H9 (cell line): Measurements from ENCODE around the gene PSMB1. TPM values are rescaled to one million over a fixed set of nuclear protein-coding genes. Genes with fewer than 3 reads are reported as not detected.
A peak's percentile ranks its signal among the peaks of the same experiment; 100 is the strongest.

Source experiments
- DNase-seq: peaks from one replicate; pipeline ENCODE4 v3.0.0-alpha.2; 2017
- H2AFZ ChIP-seq: one replicate; pipeline ENCODE4 v1.6.1; 2013; ENCODE audit warnings: mild to moderate bottlenecking, low read length, control low read depth, moderate library complexity
- H2AK5ac ChIP-seq: 2 replicates; pipeline ENCODE4 v1.6.1; 2013; ENCODE audit warnings: low read length, control low read depth, mixed read lengths; ENCODE audit not compliant: insufficient read length
- H2BK120ac ChIP-seq: one replicate; pipeline ENCODE4 v1.6.1; 2013; ENCODE audit warnings: low read depth, mild to moderate bottlenecking, low read length, control low read depth, inconsistent platforms; ENCODE audit not compliant: poor library complexity, severe bottlenecking
- H2BK12ac ChIP-seq: 2 replicates; pipeline ENCODE4 v1.6.1; 2013; ENCODE audit warnings: low read length, control low read depth, mixed read lengths, low read depth; ENCODE audit not compliant: insufficient read length
- H2BK15ac ChIP-seq: 2 replicates; pipeline ENCODE4 v1.6.1; 2013; ENCODE audit warnings: low read depth, low read length, control low read depth
- H2BK20ac ChIP-seq: one replicate; pipeline ENCODE4 v1.6.1; 2013; ENCODE audit warnings: low read depth, mild to moderate bottlenecking, low read length, control low read depth, inconsistent platforms; ENCODE audit not compliant: poor library complexity, severe bottlenecking
- H2BK5ac ChIP-seq: 2 replicates; pipeline ENCODE4 v1.6.1; 2013; ENCODE audit warnings: low read length, control low read depth, mixed read lengths; ENCODE audit not compliant: insufficient read length
- H3K14ac ChIP-seq: 2 replicates; pipeline ENCODE4 v1.6.1; 2013; ENCODE audit warnings: low read length, control low read depth; ENCODE audit not compliant: insufficient read depth
- H3K18ac ChIP-seq: 2 replicates; pipeline ENCODE4 v1.6.1; 2013; ENCODE audit warnings: low read depth, mild to moderate bottlenecking, mixed read lengths, low read length, control low read depth; ENCODE audit not compliant: insufficient read length
- H3K23ac ChIP-seq: 2 replicates; pipeline ENCODE4 v1.6.1; 2013; ENCODE audit warnings: low read length, control low read depth, mixed read lengths, low read depth; ENCODE audit not compliant: insufficient read length
- H3K23me2 ChIP-seq: 2 replicates; pipeline ENCODE4 v1.6.1; 2013; ENCODE audit warnings: low read depth, mild to moderate bottlenecking, mixed read lengths, low read length, control low read depth; ENCODE audit not compliant: insufficient read length, poor library complexity, severe bottlenecking
- H3K27ac ChIP-seq: 2 replicates; pipeline ENCODE4 v1.5.1; 2013; ENCODE audit warnings: low read length, control low read depth, mixed read lengths, low read depth; ENCODE audit not compliant: insufficient read length
- H3K27me3 ChIP-seq: 2 replicates; pipeline ENCODE4 v1.6.1; 2013; ENCODE audit warnings: low read length, control low read depth, inconsistent platforms; ENCODE audit not compliant: insufficient read depth
- H3K4ac ChIP-seq: 2 replicates; pipeline ENCODE4 v1.6.1; 2013; ENCODE audit warnings: low read depth, mild to moderate bottlenecking, control low read depth, inconsistent platforms, low read length, moderate library complexity
- H3K4me1 ChIP-seq: 2 replicates; pipeline ENCODE4 v1.6.1; 2013; ENCODE audit warnings: low read length, control low read depth, inconsistent platforms; ENCODE audit not compliant: insufficient read depth
- H3K4me2 ChIP-seq: 2 replicates; pipeline ENCODE4 v1.6.1; 2013; ENCODE audit warnings: low read length, control low read depth, mixed read lengths; ENCODE audit not compliant: insufficient read length, insufficient read depth
- H3K56ac ChIP-seq: 2 replicates; pipeline ENCODE4 v1.6.1; 2013; ENCODE audit warnings: low read depth, mild to moderate bottlenecking, mixed read lengths, low read length, control low read depth; ENCODE audit not compliant: insufficient read length
- H3K79me1 ChIP-seq: 2 replicates; pipeline ENCODE4 v1.6.1; 2013; ENCODE audit warnings: low read depth, mild to moderate bottlenecking, moderate library complexity, low read length, control low read depth, inconsistent platforms; ENCODE audit not compliant: insufficient read depth, poor library complexity, severe bottlenecking
- H3K79me2 ChIP-seq: 2 replicates; pipeline ENCODE4 v1.6.1; 2013; ENCODE audit warnings: low read length, control low read depth, inconsistent platforms; ENCODE audit not compliant: insufficient read depth
- H3K9ac ChIP-seq: 2 replicates; pipeline ENCODE4 v1.6.1; 2013; ENCODE audit warnings: low read length, control low read depth, mixed read lengths; ENCODE audit not compliant: insufficient read length; ENCODE audit errors: extremely low read depth
- H3K9me3 ChIP-seq: one replicate; pipeline ENCODE4 v1.6.1; 2013; ENCODE audit warnings: low read depth, low read length, inconsistent platforms; ENCODE audit not compliant: control insufficient read depth
- H3T11ph ChIP-seq: one replicate; pipeline ENCODE4 v1.6.1; 2013; ENCODE audit warnings: mild to moderate bottlenecking, low read length, control low read depth, inconsistent platforms
- H4K20me1 ChIP-seq: one replicate; pipeline ENCODE4 v1.6.1; 2013; ENCODE audit not compliant: control insufficient read depth, insufficient read length, insufficient read depth
- H4K5ac ChIP-seq: 2 replicates; pipeline ENCODE4 v1.6.1; 2013; ENCODE audit warnings: low read depth, mild to moderate bottlenecking, mixed read lengths, low read length, control low read depth; ENCODE audit not compliant: insufficient read length
- H4K8ac ChIP-seq: replicated peaks from 2 replicates; pipeline ENCODE4 v1.6.1; 2013; ENCODE audit warnings: low read length, control low read depth, mixed read lengths, low read depth; ENCODE audit not compliant: insufficient read length
- H4K91ac ChIP-seq: 2 replicates; pipeline ENCODE4 v1.6.1; 2013; ENCODE audit warnings: low read depth, mild to moderate bottlenecking, moderate library complexity, mixed read lengths, low read length, control low read depth; ENCODE audit not compliant: insufficient read length
- H3K27ac Mint-ChIP-seq, 3 experiments: 2 replicates in 2 of 3; 3 replicates in 1 of 3; pipeline ENCODE4 v1.8.0; 2020 to 2021; ENCODE audit warnings: mixed read lengths in 3 of 3, mild to moderate bottlenecking in 1 of 3, moderate library complexity in 1 of 3
- H3K27me3 Mint-ChIP-seq: 2 replicates; pipeline ENCODE4 v1.8.0; 2021; ENCODE audit warnings: low read depth, mild to moderate bottlenecking, moderate library complexity, mixed read lengths
- H3K36me3 Mint-ChIP-seq, 3 experiments: 2 replicates in 2 of 3; 3 replicates in 1 of 3; pipeline ENCODE4 v1.8.0; 2020 to 2021; ENCODE audit warnings: low read depth in 3 of 3, mixed read lengths in 3 of 3; ENCODE audit not compliant: insufficient read depth in 1 of 3
- H3K4me1 Mint-ChIP-seq, 2 experiments: 2 replicates each; pipeline ENCODE4 v1.8.0; 2020; ENCODE audit warnings: mixed read lengths in 2 of 2
- H3K4me3 Mint-ChIP-seq, 2 experiments: 2 replicates in 1 of 2; 3 replicates in 1 of 2; pipeline ENCODE4 v1.8.0; 2020 to 2021; ENCODE audit warnings: mild to moderate bottlenecking in 2 of 2, mixed read lengths in 2 of 2, moderate library complexity in 1 of 2
- H3K9me3 Mint-ChIP-seq, 2 experiments: 2 replicates in 1 of 2; 3 replicates in 1 of 2; pipeline ENCODE4 v1.8.0; 2020; ENCODE audit warnings: mild to moderate bottlenecking in 2 of 2, mixed read lengths in 2 of 2, moderate library complexity in 1 of 2
- WGBS: extraction: QIAGEN DNeasy Blood & Tissue Kit; methylation state at CpG from one replicate; pipeline ENCODE4 v1.1.7; 2013; ENCODE audit warnings: missing lambda C conversion rate, low lambda C conversion rate, mixed read lengths; ENCODE audit not compliant: insufficient read length; ENCODE audit errors: extremely low coverage; 5-methylcytosine and 5-hydroxymethylcytosine counted together
- total RNA-seq: library from RNA; stranded (reverse); gene quantifications from 2 replicates; pipeline ENCODE4 v1.2.1, GENCODE V29; 2021
- TF ChIP-seq, protein P1 (sequence below): fragments of 200-600 bp; sonication (generic); conservative IDR thresholded peaks from 3 replicates; pipeline ENCODE4 v1.8.0; 2021; ENCODE audit warnings: antibody characterized with exemption, mild to moderate bottlenecking

Gene PSMB1
- total RNA-seq, 1 experiment from 2014 or later, result 245 TPM

DNA sequence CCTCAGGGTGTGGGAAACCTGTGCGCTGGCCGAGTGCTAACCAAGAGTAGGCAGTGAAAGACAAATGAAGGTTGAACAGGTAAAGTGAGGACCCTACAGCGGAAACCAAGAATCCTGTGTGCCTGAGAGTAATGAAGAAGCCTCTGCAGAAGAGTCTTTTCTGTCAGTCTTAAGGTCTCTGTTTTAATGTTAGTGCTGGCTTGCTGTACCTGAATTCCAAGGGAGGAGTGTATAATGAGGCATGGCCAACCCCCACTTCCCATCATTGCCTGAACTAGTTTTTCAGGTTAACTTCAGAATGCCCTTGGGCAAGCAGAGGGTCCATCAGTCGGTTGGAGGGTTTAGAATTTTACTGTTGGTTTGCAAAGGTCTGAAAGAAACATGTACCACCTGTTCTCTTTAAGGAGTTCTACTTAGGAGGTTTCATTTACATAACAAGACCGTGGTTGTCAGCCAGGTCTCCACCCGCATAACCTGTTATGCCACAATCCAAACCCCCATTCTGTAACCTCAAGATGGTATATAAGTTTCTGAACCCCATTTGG is 31.9 kb upstream of the PSMB1 start:
- Histone ChIP-seq H4K5ac (no peak overlapping the region), H3K23me2 (peaks cover 8% of the 10 kb centered on the region), H3K9me3 (no peaks in the 10 kb centered on the region), H3K27ac (peak overlapping the region; percentile 65), H3K18ac (peak overlapping the region; percentile 27), H3K56ac (no peak overlapping the region), H3K27me3 (no peaks in the 10 kb centered on the region), H2AFZ (no peak overlapping the region), H3K23ac (no peak overlapping the region), H2AK5ac (no peak overlapping the region), H3K4ac (no peak overlapping the region), H2BK15ac (no peak overlapping the region), H3T11ph (no peak overlapping the region), H3K79me1 (peaks cover 3% of the 10 kb centered on the region), H4K91ac (no peak overlapping the region), H4K20me1 (peaks cover 4% of the 10 kb centered on the region), H3K79me2 (peaks cover 7% of the 10 kb centered on the region; the same call in 1 of the 2 replicates), H3K9ac (peak overlapping the region; percentile 44), H3K4me1 (peaks cover 5% of the 10 kb centered on the region; the same call in 1 of the 2 replicates), H2BK20ac (no peak overlapping the region), H2BK12ac (no peak overlapping the region), H2BK5ac (peak overlapping the region; percentile 35), H2BK120ac (no peak overlapping the region), H3K14ac (peak overlapping the region; percentile 79), H3K4me2 (peak overlapping the region; percentile 85), H4K8ac (no peak overlapping the region)
- Mint-ChIP-seq H3K4me3 (peak overlapping the region; percentile 97 to 98), H3K36me3 (peaks cover 20 to 42% (median 31%) of the 10 kb centered on the region in 3 experiments; a peak in 6 of 7 replicates), H3K4me1 (peaks cover 19 to 25% of the 10 kb centered on the region in 2 experiments), H3K9me3 (peaks cover 8 to 9% of the 10 kb centered on the region in 2 experiments), H3K27ac (peak overlapping the region; percentile 98 to 99 (median 99)), H3K27me3 (no peaks in the 10 kb centered on the region; the same call in 1 of the 2 replicates)
- peak; percentile 56 for DNase-seq
- no CpG with 5 or more reads among the region's 6 CpGs for WGBS
- TF ChIP-seq, protein P1, sequence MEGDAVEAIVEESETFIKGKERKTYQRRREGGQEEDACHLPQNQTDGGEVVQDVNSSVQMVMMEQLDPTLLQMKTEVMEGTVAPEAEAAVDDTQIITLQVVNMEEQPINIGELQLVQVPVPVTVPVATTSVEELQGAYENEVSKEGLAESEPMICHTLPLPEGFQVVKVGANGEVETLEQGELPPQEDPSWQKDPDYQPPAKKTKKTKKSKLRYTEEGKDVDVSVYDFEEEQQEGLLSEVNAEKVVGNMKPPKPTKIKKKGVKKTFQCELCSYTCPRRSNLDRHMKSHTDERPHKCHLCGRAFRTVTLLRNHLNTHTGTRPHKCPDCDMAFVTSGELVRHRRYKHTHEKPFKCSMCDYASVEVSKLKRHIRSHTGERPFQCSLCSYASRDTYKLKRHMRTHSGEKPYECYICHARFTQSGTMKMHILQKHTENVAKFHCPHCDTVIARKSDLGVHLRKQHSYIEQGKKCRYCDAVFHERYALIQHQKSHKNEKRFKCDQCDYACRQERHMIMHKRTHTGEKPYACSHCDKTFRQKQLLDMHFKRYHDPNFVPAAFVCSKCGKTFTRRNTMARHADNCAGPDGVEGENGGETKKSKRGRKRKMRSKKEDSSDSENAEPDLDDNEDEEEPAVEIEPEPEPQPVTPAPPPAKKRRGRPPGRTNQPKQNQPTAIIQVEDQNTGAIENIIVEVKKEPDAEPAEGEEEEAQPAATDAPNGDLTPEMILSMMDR, result no peak
